ENCODE results near the gene GPR137.
A peak's percentile ranks its signal among the peaks of the same experiment; 100 is the strongest.

GPR137 gene

GRCh38 chr11:64303109-64304031 lies 17.7 kb downstream of the GPR137 start:
- H3K4me3 ChIP-seq (ENCODE audit: low read depth, low read length), result no peak overlapping the region
- TF ChIP-seq, protein P1, sequence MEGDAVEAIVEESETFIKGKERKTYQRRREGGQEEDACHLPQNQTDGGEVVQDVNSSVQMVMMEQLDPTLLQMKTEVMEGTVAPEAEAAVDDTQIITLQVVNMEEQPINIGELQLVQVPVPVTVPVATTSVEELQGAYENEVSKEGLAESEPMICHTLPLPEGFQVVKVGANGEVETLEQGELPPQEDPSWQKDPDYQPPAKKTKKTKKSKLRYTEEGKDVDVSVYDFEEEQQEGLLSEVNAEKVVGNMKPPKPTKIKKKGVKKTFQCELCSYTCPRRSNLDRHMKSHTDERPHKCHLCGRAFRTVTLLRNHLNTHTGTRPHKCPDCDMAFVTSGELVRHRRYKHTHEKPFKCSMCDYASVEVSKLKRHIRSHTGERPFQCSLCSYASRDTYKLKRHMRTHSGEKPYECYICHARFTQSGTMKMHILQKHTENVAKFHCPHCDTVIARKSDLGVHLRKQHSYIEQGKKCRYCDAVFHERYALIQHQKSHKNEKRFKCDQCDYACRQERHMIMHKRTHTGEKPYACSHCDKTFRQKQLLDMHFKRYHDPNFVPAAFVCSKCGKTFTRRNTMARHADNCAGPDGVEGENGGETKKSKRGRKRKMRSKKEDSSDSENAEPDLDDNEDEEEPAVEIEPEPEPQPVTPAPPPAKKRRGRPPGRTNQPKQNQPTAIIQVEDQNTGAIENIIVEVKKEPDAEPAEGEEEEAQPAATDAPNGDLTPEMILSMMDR (IDR thresholded peaks at IDR 0.05; ENCODE audit: control insufficient read depth, extremely low read depth, insufficient read depth), result no peak
- no peak for DNase-seq (ENCODE audit: low read depth)

DNA sequence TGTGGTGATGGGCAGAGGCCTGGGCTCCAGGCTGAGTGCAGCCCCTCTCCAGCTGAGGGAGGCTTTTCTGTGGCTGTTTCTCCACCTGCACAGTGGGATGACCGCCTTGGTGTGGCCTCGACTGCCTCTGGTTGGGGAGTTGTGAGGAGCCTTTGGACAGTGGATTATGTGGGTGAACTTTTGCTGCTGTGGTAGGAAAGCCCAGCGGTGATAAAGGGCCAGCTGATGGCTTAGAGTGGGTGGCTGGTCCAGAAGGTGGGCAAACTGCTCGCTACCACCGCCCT lies 18.3 kb downstream of the GPR137 start:
- peak overlapping the region; percentile 57 for H3K4me3 ChIP-seq (ENCODE audit: low read depth, low read length)
- TF ChIP-seq, protein P1 (IDR thresholded peaks at IDR 0.05; ENCODE audit: control insufficient read depth, extremely low read depth, insufficient read depth), result no peak
- no peak for DNase-seq (ENCODE audit: low read depth)

DNA sequence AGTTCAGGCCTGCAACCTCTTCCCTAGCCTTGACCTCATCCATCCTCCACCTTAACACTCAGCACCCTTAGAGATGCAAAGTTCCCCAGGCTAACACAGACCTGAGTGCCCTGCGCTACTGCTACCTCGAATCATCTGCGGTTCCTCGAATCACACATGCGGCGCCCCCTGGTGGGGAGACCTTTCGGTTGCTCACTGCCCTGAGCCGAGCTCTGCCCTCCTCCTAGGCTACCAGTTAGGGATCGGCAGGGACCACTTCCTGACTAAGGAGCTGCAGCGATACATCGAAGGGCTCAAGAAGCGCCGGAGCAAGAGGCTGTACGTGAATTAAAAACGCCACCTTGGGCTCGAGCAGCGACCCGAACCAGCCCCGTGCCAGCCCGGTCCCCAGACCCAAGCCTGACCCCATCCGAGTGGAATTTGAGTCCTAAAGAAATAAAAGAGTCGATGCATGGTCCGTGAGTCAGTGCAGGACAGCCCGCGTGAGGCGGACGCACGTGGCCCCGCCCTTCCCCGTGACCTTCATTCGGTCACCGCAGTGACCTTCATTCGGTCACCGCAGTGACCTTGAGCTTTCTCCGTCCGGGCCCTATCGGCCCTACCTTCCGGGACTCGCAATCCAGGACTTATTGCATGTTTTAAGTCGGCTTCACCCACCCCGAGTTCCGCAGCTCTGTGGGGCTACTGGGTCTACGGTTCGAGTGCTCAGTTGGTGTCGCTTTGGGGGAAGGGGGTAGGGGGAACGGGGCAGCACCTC lies 18.8 kb downstream of the GPR137 start:
- DNase-seq (ENCODE audit: low read depth), result no peak
- TF ChIP-seq, protein P1 (IDR thresholded peaks at IDR 0.05; ENCODE audit: control insufficient read depth, extremely low read depth, insufficient read depth), result peak; percentile 70
- peak overlapping the region; percentile 57 for H3K4me3 ChIP-seq (ENCODE audit: low read depth, low read length)

GRCh38 chr11:64305075-64305690 lies 19.5 kb downstream of the GPR137 start, which contains the start of gene ESRRA:
TSS of gene ESRRA (plus strand) at chr11:64305524. CDS start at chr11:64307180, 1,656 bp downstream.
- TF ChIP-seq, protein P1 (IDR thresholded peaks at IDR 0.05; ENCODE audit: control insufficient read depth, extremely low read depth, insufficient read depth), result no peak
- DNase-seq (ENCODE audit: low read depth), result peak; percentile 86
- H3K4me3 ChIP-seq (ENCODE audit: low read depth, low read length), result peak within 1 kb of the TSS; percentile 69

- TF ChIP-seq, protein P1 (IDR thresholded peaks at IDR 0.05; ENCODE audit: control insufficient read depth, extremely low read depth, insufficient read depth), result peak; percentile 40; the same call in 1 of the 2 replicates
- DNase-seq (ENCODE audit: low read depth), result peak; percentile 44
- peak overlapping the region; percentile 69 for H3K4me3 ChIP-seq (ENCODE audit: low read depth, low read length)
Measured at GRCh38 chr11:64305691-64306562, 20.3 kb downstream of the GPR137 start.

GRCh38 chr11:64306563-64306875 lies 20.9 kb downstream of the GPR137 start:
- peak overlapping the region; percentile 69 for H3K4me3 ChIP-seq (ENCODE audit: low read depth, low read length)
- DNase-seq (ENCODE audit: low read depth), result no peak
- TF ChIP-seq, protein P1 (IDR thresholded peaks at IDR 0.05; ENCODE audit: control insufficient read depth, extremely low read depth, insufficient read depth), result no peak
